A549 treated with Mapracorat at 1 μM for 4 hours (cell line): ENCODE measurements around the gene COL4A4. TPM values are rescaled to one million over a fixed set of nuclear protein-coding genes. Genes with fewer than 3 reads are reported as not detected.

ENCODE experiments used
- total RNA-seq: library from RNA; stranded (reverse); fragments of 200-300 nt; extraction: Qiagen RNA extraction; gene quantifications from 5 replicates; pipeline ENCODE4 v1.2.3, GENCODE V29; 2022

COL4A4 gene
- 1.1 to 2.5 TPM (median 1.7 TPM) in 5 replicates for total RNA-seq

DNA sequence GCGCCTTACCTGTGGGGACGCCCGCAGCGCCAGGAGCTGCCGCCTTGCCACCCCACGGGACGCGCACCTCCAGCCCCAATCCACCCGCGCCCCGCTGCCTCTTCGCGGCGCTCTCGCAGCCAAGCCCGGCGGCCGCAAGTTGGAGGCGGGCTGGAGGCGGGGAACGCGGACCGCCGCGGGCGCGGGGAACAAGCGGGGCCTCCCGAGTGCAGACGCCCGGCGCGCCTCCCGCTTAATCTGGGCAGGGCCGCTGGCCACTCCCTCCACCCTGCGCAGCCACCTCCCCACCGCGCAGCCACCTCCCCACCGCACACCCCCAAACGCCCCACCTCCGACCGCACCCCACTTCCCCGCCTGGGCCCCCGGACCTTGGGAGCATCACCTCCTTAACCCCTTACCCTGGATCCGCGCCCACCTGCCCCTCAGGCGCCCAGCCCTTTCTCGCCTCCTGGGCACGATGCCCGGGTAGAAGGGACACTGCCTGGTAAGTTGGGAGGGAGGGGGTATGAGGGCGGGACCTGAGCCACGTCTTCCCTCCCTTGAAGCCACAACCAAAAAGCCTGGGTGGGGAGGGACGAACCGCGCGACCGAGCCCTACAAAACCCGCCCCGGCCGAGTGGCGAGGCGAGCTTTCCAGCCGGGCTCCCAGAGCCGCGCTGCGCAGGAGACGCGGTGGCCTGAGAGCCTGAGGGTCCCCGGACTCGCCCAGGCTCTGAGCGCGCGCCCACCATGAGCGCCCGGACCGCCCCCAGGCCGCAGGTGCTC is at the start of gene COL4A4, which contains the start of gene COL4A3:
TSS of gene COL4A4 (minus strand) at position 208 of the 765 bp plus-strand sequence. CDS start 16,722 bp downstream, outside the sequence.
TSS of gene COL4A3 (plus strand) at position 627 of the 765 bp plus-strand sequence. CDS start at position 730, 103 bp downstream.

Other genes with a start within 250 kb of the COL4A4 start
- gene COL4A3, start 419 bp upstream of the COL4A4 start, total RNA-seq, result 0.54 to 1.6 TPM (median 0.80 TPM) in 5 replicates
- 97.7 to 123 TPM (median 102 TPM) in 5 replicates for gene MFF, start 161.0 kb upstream of the COL4A4 start, total RNA-seq
- 7.5 to 8.8 TPM (median 7.6 TPM) in 5 replicates for gene TM4SF20, start 215.1 kb upstream of the COL4A4 start, total RNA-seq
- gene SCYGR1, start 223.7 kb upstream of the COL4A4 start, total RNA-seq, result not detected in 5 replicates